Effector memory CD8-positive, alpha-beta T cell (primary cell): ENCODE measurements around the gene MAGI1.
"Not testable (repeated sequence)": the region's sequence is repeated elsewhere in the genome, so short reads cannot be mapped to it uniquely, and the experiment has no call there.

Experiments used
- ATAC-seq: fragments of 150-1000 bp; cut with Tn5 transposase; replicated peaks from 2 replicates; pipeline ENCODE4 v1.10.0; 2021; ENCODE audit warnings: mild to moderate bottlenecking, moderate library complexity
- DNase-seq, 3 experiments: peaks; one replicate each; pipeline ENCODE4 v3.0.0; 2021
- H3K27ac Mint-ChIP-seq, 2 donors: one replicate each; pipeline ENCODE4 v1.8.0; 2022; ENCODE audit warnings: mild to moderate bottlenecking in 2 of 2, mixed read lengths in 2 of 2, moderate library complexity in 2 of 2
- H3K27me3 Mint-ChIP-seq, 2 donors: one replicate each; pipeline ENCODE4 v1.8.0; 2022; ENCODE audit warnings: mixed read lengths in 2 of 2
- H3K36me3 Mint-ChIP-seq: one replicate; pipeline ENCODE4 v1.8.0; 2022; ENCODE audit warnings: mild to moderate bottlenecking, moderate library complexity, mixed read lengths; ENCODE audit not compliant: insufficient read depth
- H3K4me1 Mint-ChIP-seq, 2 donors: one replicate each; pipeline ENCODE4 v1.8.0; 2022; ENCODE audit warnings: low read depth in 2 of 2, mixed read lengths in 2 of 2
- H3K4me3 Mint-ChIP-seq, 2 donors: one replicate each; pipeline ENCODE4 v1.8.0; 2022; ENCODE audit warnings: mild to moderate bottlenecking in 2 of 2, mixed read lengths in 2 of 2, moderate library complexity in 2 of 2
- H3K9me3 Mint-ChIP-seq, 2 donors: one replicate each; pipeline ENCODE4 v1.8.0; 2022; ENCODE audit warnings: mixed read lengths in 2 of 2

Gene MAGI1

GRCh38 chr3:65575376-65575840 is 463.3 kb downstream of the MAGI1 start:
- H3K4me1 Mint-ChIP-seq: no peaks in the 10 kb centered on the region
- no peak overlapping the region for H3K27ac Mint-ChIP-seq
- H3K4me3 Mint-ChIP-seq: no peak overlapping the region
- H3K36me3 Mint-ChIP-seq: no peaks in the 10 kb centered on the region
- H3K9me3 Mint-ChIP-seq: peaks cover 0 to 3% of the 10 kb centered on the region in 2 donors
- no peaks in the 10 kb centered on the region for H3K27me3 Mint-ChIP-seq
- ATAC-seq: no peak
- DNase-seq: no peak

DNA sequence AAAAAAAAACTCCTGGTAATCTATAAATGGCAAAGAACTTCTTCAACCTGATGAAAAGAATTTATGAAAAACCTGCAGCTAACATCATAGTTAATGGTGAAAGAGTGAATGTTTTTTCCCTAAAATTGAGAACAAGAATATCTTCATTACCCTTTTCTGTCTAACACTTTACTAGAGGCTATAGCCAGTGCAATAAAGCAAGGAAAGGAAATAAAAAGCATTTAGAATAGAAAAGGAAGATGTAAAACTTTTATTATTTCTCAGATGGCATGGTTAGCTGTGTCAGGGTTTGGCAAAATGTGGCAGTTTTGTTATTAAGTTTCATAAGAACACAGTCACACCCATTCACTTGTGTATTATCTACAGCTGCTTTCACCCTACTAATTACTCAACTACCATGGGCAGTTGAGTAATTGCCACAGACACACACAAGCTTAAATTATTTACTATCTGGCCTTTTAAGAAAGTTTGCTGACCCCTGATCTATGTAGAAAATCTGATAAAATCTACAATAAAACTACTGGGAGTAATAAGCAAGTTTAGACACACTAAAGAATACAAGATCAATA is 465.1 kb downstream of the MAGI1 start:
- H3K4me1 Mint-ChIP-seq: no peaks in the 10 kb centered on the region
- H3K27ac Mint-ChIP-seq: no peak overlapping the region
- H3K9me3 Mint-ChIP-seq: peaks cover 0 to 3% of the 10 kb centered on the region in 2 donors
- ATAC-seq: no peak
- H3K27me3 Mint-ChIP-seq: no peaks in the 10 kb centered on the region
- DNase-seq: no peak
- H3K4me3 Mint-ChIP-seq: no peak overlapping the region
- H3K36me3 Mint-ChIP-seq: no peaks in the 10 kb centered on the region

DNA sequence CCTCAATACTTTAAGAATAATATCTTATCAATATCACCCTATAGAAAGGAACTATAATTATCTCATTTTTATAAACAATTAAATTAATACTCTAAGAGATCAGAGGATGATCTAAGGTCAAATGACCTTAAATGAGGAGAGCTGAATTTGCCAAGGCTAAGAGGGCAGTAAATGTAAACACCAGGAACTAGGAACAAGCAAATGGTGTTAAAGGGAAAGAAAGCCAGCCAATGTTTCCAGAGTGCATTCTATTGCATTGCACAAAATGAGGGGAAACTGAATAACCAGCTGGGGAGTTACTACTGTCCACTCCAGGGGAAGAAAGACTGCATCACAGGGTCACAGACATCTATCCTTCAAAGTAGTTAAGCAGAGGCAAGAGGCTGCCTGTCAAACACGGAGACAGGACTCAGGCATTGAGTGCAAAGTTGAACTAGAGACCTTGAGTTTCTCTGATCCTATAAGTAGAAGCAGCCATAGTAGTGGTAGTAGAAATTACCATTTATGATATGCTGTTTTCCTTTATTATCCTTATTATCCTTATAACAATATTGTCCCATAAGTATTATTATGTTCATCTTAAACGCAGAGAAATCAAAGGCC is 466.4 kb downstream of the MAGI1 start:
- Mint-ChIP-seq H3K36me3 (no peaks in the 10 kb centered on the region), H3K27ac (no peak overlapping the region), H3K4me1 (no peaks in the 10 kb centered on the region), H3K27me3 (no peaks in the 10 kb centered on the region), H3K9me3 (peaks cover 0 to 3% of the 10 kb centered on the region in 2 donors), H3K4me3 (no peak overlapping the region)
- no peak for DNase-seq
- ATAC-seq: no peak

DNA sequence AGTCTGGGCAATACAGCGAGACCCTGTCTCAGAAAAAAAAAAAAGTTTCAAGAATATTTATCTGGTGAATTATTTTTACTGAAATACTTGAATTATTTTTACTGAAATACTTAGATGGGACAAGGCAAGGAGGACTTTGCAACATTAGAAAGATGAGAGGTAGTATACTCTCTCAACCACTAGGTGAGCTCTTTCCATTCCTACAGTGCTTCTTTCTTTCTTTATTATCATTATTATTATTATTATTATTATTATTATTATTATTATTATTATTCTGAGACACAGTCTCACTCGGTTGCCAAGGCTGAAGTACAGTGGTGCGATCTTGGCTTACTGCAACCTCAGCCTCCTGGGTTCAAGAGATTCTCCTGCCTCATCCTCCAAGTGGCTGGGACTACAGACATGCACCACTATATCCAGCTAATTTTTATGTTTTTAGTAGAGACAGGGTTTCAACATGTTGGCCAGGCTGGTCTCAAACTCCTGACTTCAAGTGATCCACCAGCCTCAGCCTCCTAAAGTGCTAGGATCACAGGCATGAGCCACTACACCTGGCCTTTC is 468.8 kb downstream of the MAGI1 start:
- DNase-seq: no peak
- no peaks in the 10 kb centered on the region for H3K9me3 Mint-ChIP-seq
- no peaks in the 10 kb centered on the region for H3K4me1 Mint-ChIP-seq
- no peak for ATAC-seq
- H3K36me3 Mint-ChIP-seq: no peaks in the 10 kb centered on the region
- H3K27me3 Mint-ChIP-seq: no peaks in the 10 kb centered on the region
- no peak overlapping the region for H3K27ac Mint-ChIP-seq
- no peak overlapping the region for H3K4me3 Mint-ChIP-seq

- Mint-ChIP-seq H3K36me3 (no peaks in the 10 kb centered on the region), H3K27me3 (no peaks in the 10 kb centered on the region), H3K4me3 (no peak overlapping the region), H3K27ac (no peak overlapping the region), H3K4me1 (no peaks in the 10 kb centered on the region), H3K9me3 (no peaks in the 10 kb centered on the region)
- no peak for ATAC-seq
- DNase-seq: no peak
These were observed 469.6 kb downstream of the MAGI1 start for GRCh38 chr3:65569129-65569528.

GRCh38 chr3:65568497-65568896 is 470.2 kb downstream of the MAGI1 start:
- H3K9me3 Mint-ChIP-seq: no peaks in the 10 kb centered on the region
- DNase-seq (no peak), ATAC-seq (no peak)
- H3K27ac Mint-ChIP-seq: no peak overlapping the region
- no peak overlapping the region for H3K4me3 Mint-ChIP-seq
- no peaks in the 10 kb centered on the region for H3K36me3 Mint-ChIP-seq
- no peaks in the 10 kb centered on the region for H3K27me3 Mint-ChIP-seq
- H3K4me1 Mint-ChIP-seq: no peaks in the 10 kb centered on the region

GRCh38 chr3:65565744-65566143 is 473.0 kb downstream of the MAGI1 start:
- H3K27ac Mint-ChIP-seq, DNase-seq, H3K4me3 Mint-ChIP-seq, H3K9me3 Mint-ChIP-seq, ATAC-seq, H3K27me3 Mint-ChIP-seq, H3K36me3 Mint-ChIP-seq, H3K4me1 Mint-ChIP-seq: not testable (repeated sequence)

- ATAC-seq: no peak
These were observed 474.2 kb downstream of the MAGI1 start for GRCh38 chr3:65564483-65564882.

GRCh38 chr3:65563861-65564260 is 474.9 kb downstream of the MAGI1 start:
- ATAC-seq: no peak
- no peaks in the 10 kb centered on the region for H3K9me3 Mint-ChIP-seq
- H3K4me3 Mint-ChIP-seq: no peak overlapping the region
- no peaks in the 10 kb centered on the region for H3K4me1 Mint-ChIP-seq
- H3K27ac Mint-ChIP-seq: no peak overlapping the region
- no peak for DNase-seq
- H3K36me3 Mint-ChIP-seq: no peaks in the 10 kb centered on the region
- no peaks in the 10 kb centered on the region for H3K27me3 Mint-ChIP-seq

More at GRCh38 chr3:65564483-65564882, 474.2 kb downstream of the MAGI1 start:
- Mint-ChIP-seq H3K27me3 (no peaks in the 10 kb centered on the region), H3K36me3 (no peaks in the 10 kb centered on the region), H3K27ac (no peak overlapping the region), H3K4me1 (no peaks in the 10 kb centered on the region), H3K9me3 (no peaks in the 10 kb centered on the region), H3K4me3 (no peak overlapping the region)
- no peak for DNase-seq

DNA sequence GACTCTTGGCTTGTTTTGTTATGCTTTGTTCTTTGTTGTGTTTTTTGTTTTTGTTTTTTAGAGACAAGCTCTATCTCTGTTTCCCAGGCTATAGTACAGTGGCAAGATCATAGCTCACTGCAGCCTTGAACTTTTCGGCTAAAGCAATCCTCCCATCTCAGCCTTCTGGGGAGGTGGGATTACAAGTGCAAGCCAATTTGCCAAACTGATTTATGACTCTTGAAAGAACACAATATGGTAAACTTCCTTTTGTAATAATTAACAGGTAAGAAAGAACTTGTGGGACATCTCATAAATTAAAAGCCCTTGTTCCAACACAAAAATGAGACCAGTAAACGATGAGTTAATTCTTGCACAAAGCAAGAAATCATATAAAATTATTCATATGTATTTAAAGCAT is 476.3 kb downstream of the MAGI1 start:
- no peak for DNase-seq
- Mint-ChIP-seq H3K4me1 (no peaks in the 10 kb centered on the region), H3K27ac (no peak overlapping the region), H3K4me3 (no peak overlapping the region), H3K27me3 (no peaks in the 10 kb centered on the region), H3K9me3 (no peaks in the 10 kb centered on the region), H3K36me3 (no peaks in the 10 kb centered on the region)
- ATAC-seq: no peak

DNA sequence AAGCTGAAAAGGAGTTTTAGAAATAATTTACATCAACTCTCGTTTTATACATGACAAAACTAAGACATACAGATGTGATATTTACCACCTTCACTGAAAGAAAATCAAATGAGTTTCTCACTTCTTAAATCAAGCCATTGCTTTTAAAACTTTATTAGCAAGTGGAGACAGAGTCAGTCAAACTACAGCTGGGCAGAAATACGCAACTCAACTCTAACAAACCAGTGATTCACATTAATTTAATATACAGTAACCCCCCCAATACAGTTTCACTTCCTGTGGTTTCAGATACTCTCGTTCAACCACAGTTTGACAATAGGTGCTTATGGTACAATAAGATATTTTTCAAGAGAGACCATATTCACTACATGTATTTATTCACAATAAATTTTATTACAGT is 477.1 kb downstream of the MAGI1 start:
- Mint-ChIP-seq H3K36me3 (no peaks in the 10 kb centered on the region), H3K9me3 (no peaks in the 10 kb centered on the region), H3K4me3 (no peak overlapping the region), H3K4me1 (no peaks in the 10 kb centered on the region), H3K27me3 (no peaks in the 10 kb centered on the region), H3K27ac (no peak overlapping the region)
- DNase-seq (no peak), ATAC-seq (no peak)

- Mint-ChIP-seq H3K27me3 (no peaks in the 10 kb centered on the region), H3K9me3 (no peaks in the 10 kb centered on the region), H3K4me3 (no peak overlapping the region), H3K4me1 (no peaks in the 10 kb centered on the region), H3K27ac (no peak overlapping the region), H3K36me3 (no peaks in the 10 kb centered on the region)
- ATAC-seq: no peak
- DNase-seq: no peak
These were observed 477.8 kb downstream of the MAGI1 start for GRCh38 chr3:65560901-65561300.

GRCh38 chr3:65560133-65560532 is 478.6 kb downstream of the MAGI1 start:
- DNase-seq: no peak
- Mint-ChIP-seq H3K4me1 (no peaks in the 10 kb centered on the region), H3K4me3 (no peak overlapping the region), H3K36me3 (no peaks in the 10 kb centered on the region), H3K27me3 (no peaks in the 10 kb centered on the region), H3K9me3 (no peaks in the 10 kb centered on the region), H3K27ac (no peak overlapping the region)
- ATAC-seq: no peak

DNA sequence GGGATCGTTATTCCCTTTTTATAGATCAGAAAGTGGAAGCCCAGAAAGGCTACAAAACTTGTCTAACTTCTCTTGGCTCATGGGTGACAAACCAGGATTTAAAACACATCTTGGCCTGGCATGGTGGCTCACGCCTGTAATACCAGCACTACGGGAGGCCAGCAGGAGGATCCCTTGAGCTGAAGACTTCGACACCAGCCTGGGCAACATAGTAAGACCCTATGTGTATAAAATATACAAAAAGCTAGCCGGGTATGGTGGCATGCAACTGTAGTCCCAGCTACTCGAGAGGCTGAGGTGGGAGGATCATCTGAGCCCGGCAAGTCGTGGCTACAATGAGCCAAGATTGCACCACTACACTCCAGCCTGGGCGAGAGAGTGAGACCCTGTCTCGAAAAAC is 479.1 kb downstream of the MAGI1 start:
- no peaks in the 10 kb centered on the region for H3K9me3 Mint-ChIP-seq
- DNase-seq (no peak), ATAC-seq (no peak)
- no peak overlapping the region for H3K4me3 Mint-ChIP-seq
- H3K27me3 Mint-ChIP-seq: no peaks in the 10 kb centered on the region
- no peak overlapping the region for H3K27ac Mint-ChIP-seq
- H3K36me3 Mint-ChIP-seq: no peaks in the 10 kb centered on the region
- H3K4me1 Mint-ChIP-seq: no peaks in the 10 kb centered on the region
